NT2/D1 (cell line): ENCODE results near the gene RBP5.

Experiments
- SUZ12 ChIP-seq: IDR thresholded peaks from 2 replicates; pipeline ENCODE4 v1.6.1; 2011; ENCODE audit not compliant: insufficient read length, insufficient read depth; ENCODE audit errors: extremely low read depth
- ZNF274 ChIP-seq: IDR thresholded peaks from 2 replicates; pipeline ENCODE4 v1.6.1; 2011; ENCODE audit warnings: mild to moderate bottlenecking, low read depth, low read length

GRCh38 chr12:7152818-7153217, 24.1 kb upstream of the RBP5 start:
- TF ChIP-seq ZNF274 (no peak), SUZ12 (no peak)
